Measurements from ENCODE around the gene DAGLB. TPM values are rescaled to one million over a fixed set of nuclear protein-coding genes. Genes with fewer than 3 reads are reported as not detected.

The DAGLB gene
- total RNA-seq, 1 donor from 2014 or later, result 6.0 TPM

DNA sequence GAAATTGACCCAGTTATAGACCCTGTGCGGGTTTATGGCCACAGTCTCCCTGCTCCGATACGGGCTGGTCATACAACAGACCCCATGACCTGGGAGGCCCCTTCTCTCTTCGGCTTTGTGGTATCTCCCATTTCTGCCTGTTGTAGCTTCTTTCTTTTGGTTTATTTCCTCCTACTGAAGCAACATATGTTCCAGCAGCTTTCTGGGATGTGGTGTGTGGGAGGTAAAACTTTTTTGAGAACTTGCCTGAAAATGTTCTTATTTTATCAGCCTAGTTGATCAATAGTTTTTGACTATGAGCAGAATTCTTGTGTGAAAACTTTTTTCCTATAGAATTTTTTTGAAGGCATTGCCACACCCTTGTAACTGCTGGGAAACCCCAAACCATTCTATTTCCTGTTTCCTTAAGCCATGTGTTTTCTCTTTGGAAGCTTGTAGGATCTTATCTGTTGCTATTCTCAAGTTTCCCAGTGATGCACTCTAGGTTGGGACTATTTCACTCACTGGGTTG is 80.0 kb downstream of the DAGLB start:
- Histone ChIP-seq H3K9me3 (replicated peaks) (no peaks in the 10 kb centered on the region), H3K27me3 (ENCODE audit: low read depth) (no peaks in the 10 kb centered on the region), H3K36me3 (no peaks in the 10 kb centered on the region), H3K27ac (replicated peaks) (peak overlapping the region; percentile 3), H3K4me1 (peaks cover 5% of the 10 kb centered on the region), H3K4me3 (no peak overlapping the region)
- TF ChIP-seq, protein P1, sequence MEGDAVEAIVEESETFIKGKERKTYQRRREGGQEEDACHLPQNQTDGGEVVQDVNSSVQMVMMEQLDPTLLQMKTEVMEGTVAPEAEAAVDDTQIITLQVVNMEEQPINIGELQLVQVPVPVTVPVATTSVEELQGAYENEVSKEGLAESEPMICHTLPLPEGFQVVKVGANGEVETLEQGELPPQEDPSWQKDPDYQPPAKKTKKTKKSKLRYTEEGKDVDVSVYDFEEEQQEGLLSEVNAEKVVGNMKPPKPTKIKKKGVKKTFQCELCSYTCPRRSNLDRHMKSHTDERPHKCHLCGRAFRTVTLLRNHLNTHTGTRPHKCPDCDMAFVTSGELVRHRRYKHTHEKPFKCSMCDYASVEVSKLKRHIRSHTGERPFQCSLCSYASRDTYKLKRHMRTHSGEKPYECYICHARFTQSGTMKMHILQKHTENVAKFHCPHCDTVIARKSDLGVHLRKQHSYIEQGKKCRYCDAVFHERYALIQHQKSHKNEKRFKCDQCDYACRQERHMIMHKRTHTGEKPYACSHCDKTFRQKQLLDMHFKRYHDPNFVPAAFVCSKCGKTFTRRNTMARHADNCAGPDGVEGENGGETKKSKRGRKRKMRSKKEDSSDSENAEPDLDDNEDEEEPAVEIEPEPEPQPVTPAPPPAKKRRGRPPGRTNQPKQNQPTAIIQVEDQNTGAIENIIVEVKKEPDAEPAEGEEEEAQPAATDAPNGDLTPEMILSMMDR (IDR thresholded peaks at IDR 0.05; ENCODE audit: borderline replicate concordance), result no peak
- intact Hi-C loops (cut with micrococcal nuclease), result no loop called here
- no peak for DNase-seq

DNA sequence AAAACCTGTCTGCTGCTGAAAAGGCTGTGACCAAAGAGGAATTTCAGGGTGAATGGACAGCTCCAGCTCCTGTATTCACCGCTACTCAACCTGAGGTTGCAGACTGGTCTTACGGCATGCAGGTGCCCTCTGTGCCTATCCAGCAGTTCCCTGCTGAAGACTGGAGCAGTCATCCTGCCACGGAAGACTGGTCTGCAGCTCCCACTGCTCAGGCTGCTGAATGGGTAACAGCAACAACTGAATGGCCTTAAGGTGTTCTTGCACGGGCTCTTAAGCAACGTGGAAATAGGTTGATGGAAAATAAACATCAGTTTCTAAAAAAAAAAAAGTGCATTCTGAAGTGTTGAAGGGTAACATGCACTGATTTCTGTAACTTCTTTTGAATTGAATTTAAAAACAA is 82.3 kb downstream of the DAGLB start:
- no peaks in the 10 kb centered on the region for H3K9me3 ChIP-seq (replicated peaks)
- H3K27ac ChIP-seq (replicated peaks), result no peak overlapping the region
- no peak overlapping the region for H3K4me3 ChIP-seq
- intact Hi-C loops (cut with micrococcal nuclease), result no loop called here
- no peak for DNase-seq
- peaks cover 5% of the 10 kb centered on the region for H3K4me1 ChIP-seq
- H3K36me3 ChIP-seq, result no peaks in the 10 kb centered on the region
- H3K27me3 ChIP-seq (ENCODE audit: low read depth), result no peaks in the 10 kb centered on the region
- TF ChIP-seq, protein P1 (IDR thresholded peaks at IDR 0.05; ENCODE audit: borderline replicate concordance), result no peak

DNA sequence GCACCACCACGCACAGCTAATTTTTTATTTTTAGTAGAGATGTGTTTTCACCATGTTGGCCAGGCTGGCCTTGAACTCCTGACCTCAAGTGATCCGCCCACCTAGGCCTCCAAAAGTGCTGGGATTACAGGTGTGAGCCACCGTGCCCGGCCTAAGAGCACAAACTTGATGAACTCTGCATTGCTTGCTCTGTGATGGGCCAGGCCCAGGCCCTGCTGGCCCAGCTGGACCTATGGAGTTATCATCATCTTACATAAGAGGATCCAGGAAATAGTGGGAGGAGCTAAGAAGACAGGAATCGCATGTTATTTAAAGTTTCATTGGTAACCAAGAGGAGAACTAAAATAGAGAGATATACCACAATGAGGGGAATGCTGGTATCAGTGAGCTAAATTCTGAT is 86.9 kb downstream of the DAGLB start:
- TF ChIP-seq, protein P1 (IDR thresholded peaks at IDR 0.05; ENCODE audit: borderline replicate concordance), result no peak
- intact Hi-C loops (cut with micrococcal nuclease), result no loop called here
- Histone ChIP-seq H3K36me3 (no peaks in the 10 kb centered on the region), H3K4me3 (no peak overlapping the region), H3K4me1 (no peaks in the 10 kb centered on the region), H3K27ac (replicated peaks) (no peak overlapping the region), H3K9me3 (replicated peaks) (no peaks in the 10 kb centered on the region), H3K27me3 (ENCODE audit: low read depth) (no peaks in the 10 kb centered on the region)
- DNase-seq, result no peak

DNA sequence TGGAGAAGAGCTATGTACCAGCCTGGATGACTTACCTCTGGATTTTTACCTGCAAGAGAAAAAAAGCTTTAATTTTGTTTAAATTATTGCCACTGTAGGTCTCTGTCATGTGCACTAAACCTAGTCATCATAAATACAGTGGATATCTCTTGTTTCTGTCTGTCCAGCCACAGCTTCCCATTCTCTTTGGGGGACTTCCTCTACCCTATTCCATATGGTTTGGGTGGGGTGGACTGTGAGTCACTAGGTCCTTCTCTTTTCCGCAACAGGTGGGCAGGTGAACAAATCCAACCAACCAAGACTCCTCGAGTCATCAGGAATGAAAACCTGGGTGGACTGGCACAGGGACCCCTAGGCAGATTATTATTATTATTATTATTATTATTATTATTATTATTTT is 88.0 kb downstream of the DAGLB start:
- no peak overlapping the region for H3K27ac ChIP-seq (replicated peaks)
- H3K9me3 ChIP-seq (replicated peaks), result no peaks in the 10 kb centered on the region
- no peaks in the 10 kb centered on the region for H3K4me1 ChIP-seq
- intact Hi-C loops (cut with micrococcal nuclease), result no loop called here
- H3K4me3 ChIP-seq, result no peak overlapping the region
- H3K36me3 ChIP-seq, result no peaks in the 10 kb centered on the region
- no peaks in the 10 kb centered on the region for H3K27me3 ChIP-seq (ENCODE audit: low read depth)
- DNase-seq, result no peak
- TF ChIP-seq, protein P1 (IDR thresholded peaks at IDR 0.05; ENCODE audit: borderline replicate concordance), result no peak

Other genes with a start within 250 kb of the DAGLB start
- gene CYTH3, start 175.3 kb downstream of the DAGLB start, total RNA-seq, result 25.5 TPM
- 24.4 TPM for gene FAM220A, start 99.0 kb downstream of the DAGLB start, total RNA-seq
- 135 TPM for gene RAC1, start 73.4 kb downstream of the DAGLB start, total RNA-seq
- 49.5 TPM for gene KDELR2, start 36.2 kb upstream of the DAGLB start, total RNA-seq
- gene GRID2IP, start 103.5 kb upstream of the DAGLB start, total RNA-seq, result not detected
- gene ZDHHC4, start 129.5 kb upstream of the DAGLB start, total RNA-seq, result 36.7 TPM
- 14.4 TPM for gene INTS15, start 142.1 kb upstream of the DAGLB start, total RNA-seq
- gene ZNF853, start 167.7 kb upstream of the DAGLB start, total RNA-seq, result 15.0 TPM
- gene ZNF316, start 189.4 kb upstream of the DAGLB start, total RNA-seq, result 17.7 TPM

All from left ventricle myocardium inferior (tissue), 1 donor.